HG03103 (cell line): ENCODE measurements around the gene CARS1.
A peak's percentile ranks its signal among the peaks of the same experiment; 100 is the strongest.

Source experiments
- ATAC-seq: cut with Tn5 transposase; IDR thresholded peaks from one replicate; pipeline ENCODE4 v1.9.1; 2021; ENCODE audit warnings: low read depth; ENCODE audit not compliant: unreplicated experiment

The CARS1 gene

DNA sequence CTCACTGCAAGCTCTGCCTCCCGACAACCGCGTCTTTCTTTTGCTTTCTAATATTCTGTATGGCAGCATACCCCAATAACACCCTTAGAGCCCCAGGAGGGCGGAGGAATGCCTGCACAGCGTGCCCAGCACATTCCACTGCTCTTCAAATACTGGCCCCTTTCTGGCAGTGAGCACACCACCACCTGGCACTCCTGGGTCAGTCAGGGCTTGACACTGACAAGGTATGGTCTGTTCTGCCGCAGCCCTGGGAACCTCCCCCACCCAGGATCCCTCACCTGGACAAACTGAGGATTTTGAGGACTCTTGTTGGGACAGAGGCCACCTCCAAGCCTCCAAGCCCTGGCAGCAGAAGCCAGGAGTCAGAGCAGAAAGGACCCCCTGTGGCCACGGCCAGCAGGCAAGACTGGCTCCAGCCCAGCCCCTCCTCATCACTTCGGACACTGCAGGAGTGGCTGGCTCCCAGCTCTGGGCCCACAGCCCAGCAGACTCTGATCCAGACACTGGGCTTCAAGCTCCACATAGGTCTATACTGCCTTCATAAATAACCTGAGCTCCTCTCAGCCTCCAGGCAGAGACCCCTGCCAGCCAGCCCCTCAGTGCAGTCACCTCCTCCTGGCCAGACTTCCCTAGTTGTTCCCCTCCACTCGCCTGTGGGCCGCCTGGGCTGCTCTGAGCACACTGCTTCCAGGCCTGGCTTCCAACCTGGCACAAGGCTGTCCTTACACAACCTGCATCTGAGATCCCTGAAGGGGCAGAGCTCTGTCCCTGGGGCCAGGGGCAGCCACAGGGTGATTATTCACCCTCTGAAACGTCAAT lies 14.5 kb downstream of the CARS1 start:
- no peak for ATAC-seq

DNA sequence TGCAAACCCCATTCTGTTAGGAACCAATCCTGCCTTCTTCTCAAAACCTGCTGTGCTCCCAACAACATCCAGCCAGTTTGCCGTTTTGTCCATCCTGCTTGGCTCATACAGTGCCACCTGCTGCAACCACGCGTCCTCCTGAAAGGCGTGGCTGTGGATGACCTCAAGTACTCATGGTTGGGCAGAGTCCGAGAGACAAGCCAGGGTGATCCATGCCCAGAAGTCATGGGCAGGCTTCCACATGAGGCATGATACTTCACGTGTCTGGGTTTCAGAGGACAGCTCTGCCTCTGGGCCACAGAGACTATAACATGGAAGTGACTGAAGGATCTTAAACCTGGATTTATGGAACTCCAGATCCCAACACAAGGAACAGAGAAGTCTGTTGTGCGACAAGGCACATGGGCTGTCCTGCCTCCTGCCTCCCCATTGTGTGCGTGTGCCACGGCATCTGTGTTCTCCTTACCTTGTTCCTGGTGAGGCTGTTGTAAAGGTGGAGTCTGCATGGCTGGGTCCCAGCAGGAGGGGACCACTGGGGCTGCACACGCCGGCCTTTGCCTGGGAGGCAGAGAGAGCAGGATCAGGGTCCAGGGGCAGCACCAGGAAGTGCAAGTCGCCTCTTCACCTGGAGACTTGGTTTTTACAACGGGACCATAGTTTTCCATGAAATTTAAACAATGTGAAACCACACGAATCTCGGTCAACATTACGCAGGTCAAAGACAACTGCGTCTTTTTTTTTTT lies 15.4 kb downstream of the CARS1 start:
- no peak for ATAC-seq

DNA sequence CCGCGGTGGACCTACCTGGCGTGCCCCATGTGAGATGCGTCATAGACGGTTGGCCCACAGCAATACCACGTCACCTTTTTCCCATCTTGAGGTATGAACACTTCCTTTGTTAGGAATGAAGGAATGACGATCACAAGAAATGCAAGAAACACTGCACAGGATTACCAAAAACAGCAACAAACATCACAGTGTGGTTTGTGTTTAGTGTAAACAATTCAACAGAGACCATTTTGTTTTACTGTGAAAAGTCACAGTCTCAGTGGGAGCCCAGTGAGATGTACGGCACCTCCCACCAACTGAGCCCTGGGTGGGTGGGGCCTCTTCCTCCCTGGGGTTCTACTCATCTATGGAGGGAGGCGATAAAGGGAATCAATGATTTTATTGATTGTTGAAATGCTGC lies 16.3 kb downstream of the CARS1 start:
- ATAC-seq: no peak

DNA sequence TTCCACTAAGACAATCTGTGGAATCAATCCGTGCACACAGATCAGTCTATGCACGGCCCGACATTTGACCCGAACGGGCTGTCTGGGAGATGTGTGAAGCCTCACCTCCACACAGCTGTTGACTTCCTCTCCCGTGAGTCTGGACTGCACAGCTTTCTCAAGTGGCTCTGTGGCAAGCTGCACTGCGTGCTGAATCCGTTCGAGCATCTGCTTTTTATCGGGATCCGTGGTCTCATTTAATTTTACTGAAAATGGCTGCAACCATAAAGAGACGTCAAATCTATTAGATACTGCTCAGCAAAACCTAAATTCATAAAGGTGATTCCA lies 19.3 kb downstream of the CARS1 start:
- ATAC-seq: no peak

DNA sequence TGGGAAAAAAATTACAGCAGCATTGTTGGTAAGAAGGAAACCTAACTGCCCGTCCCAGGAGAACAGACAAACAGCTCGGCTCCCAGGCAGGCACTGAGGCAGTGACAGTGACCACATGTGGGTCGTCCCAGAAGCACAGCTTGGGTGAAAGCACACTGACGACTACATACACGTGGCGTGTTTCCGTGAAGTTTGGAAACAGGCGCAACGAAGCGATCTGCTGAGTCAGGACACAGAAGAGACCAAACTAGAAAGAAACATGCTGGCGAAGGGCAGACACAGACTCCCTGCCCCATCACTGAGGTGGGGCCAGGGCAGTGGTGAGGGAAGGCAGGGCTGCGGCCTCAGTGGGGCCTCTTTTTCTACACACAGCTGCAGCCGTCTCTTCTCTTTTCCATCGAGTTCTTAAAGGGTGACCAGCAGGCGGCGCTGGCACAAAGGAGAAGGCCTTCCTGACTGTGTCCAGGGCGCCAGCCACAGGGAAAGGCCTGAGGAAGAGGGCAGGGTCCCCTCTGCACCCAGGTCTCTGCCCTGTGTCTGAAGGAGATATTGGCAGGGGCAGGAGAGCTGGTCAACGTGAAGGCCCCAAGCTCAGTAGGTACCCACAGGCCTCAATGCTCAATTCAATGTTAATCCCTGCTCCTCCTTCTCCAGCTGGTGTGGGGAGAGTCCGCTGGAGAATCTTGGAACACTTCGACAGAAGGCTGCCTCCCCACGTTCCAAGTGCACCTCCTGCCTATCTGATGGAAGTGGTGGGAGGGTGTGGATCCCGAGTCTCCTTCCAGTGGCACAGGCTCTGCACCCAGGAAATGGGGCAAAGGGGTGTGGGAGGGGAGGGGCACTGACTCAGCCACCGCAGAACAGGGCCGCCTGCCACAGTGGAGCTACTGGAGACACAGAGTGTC lies 19.9 kb downstream of the CARS1 start:
- ATAC-seq: no peak

DNA sequence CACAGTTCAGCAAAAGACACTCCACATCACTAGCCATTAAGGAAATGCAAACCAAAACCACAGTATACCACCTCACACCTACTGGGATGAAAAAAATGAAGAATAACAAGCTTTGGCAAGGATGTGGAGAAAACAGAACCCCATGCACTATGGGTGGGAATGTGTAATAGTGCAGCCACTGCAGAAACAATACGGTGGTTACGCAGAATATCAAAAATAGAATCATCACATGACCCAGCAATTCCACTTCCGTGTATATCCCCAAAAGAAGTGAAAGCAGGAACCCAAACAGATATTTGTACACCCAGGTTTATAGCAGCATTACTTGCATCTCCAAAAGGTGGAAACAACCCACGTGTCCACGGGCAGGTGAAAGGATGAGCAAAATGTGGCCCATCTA lies 20.8 kb downstream of the CARS1 start:
- no peak for ATAC-seq

DNA sequence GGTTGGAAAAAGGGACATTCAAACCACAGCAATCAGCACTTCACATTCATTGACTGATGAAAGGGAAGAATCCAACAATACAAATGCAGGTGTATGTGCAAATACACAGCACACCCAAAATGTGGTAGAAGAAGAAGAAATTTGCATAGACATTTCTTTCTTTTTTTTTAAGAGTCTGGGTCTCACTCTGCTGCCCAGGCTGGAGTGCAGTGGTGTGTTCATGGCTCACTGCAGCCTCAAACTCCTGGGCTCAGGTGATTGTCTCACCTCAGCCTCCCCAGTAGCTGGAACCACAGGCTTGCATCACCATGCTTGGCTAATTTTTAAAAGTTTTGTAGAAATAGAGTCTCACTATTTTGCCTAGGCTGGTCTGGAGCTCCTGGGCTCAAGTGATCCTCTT lies 21.9 kb downstream of the CARS1 start:
- ATAC-seq: no peak

DNA sequence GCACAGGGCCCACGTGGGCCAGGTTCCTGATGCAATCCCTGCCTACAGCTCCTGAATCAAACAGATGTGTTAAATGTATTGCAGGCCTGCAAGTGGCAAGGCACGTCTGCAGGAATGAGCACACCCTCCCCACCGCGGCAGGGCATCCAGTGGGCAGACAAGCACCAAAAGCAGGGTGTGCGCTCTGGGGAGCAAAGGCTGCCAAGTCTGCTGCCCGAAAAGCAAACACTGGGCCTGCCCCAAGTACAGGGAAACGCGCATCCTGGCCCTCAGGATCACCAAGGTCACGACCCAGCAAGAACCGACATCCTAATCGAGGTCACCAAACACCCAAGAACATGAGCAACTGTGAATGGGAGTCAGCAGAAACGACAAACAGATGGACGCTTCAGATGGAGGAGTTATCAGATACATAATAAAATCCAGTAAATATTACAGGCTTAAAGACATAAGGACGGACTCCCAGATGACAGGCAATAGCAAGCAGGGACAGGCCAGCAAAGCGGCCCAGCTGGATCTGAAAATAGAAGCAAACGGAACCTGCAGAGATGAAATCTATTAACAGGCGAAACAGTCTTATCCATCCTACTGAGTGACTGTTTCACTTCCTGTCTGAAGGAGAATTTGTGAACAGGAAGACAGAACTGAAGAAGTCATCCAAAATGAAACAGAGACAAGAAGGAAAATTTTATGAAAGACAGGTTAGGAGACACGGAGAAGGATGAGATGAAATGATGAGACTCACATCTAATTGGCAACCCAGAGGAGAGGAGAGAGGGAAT lies 26.7 kb downstream of the CARS1 start:
- no peak for ATAC-seq

DNA sequence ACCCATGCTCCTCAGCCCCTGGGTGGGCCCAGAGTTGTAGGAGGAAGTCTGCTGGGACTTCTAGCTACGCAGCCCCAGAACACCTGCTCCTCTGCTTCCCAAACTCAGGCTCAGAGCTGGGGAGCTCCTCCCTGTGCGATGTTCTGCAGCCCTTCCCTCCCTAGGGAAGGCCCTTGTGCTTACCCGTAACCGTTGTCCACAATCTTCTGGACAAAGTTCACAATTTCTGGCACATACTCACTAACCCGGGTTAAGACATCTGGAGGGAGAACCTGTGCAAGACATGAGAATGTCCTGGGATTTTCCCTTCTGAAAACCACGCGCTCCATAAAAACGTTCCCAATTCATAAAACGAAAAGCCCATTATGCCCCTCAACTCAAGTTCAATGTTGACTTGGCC lies 28.4 kb downstream of the CARS1 start:
- ATAC-seq: no peak

DNA sequence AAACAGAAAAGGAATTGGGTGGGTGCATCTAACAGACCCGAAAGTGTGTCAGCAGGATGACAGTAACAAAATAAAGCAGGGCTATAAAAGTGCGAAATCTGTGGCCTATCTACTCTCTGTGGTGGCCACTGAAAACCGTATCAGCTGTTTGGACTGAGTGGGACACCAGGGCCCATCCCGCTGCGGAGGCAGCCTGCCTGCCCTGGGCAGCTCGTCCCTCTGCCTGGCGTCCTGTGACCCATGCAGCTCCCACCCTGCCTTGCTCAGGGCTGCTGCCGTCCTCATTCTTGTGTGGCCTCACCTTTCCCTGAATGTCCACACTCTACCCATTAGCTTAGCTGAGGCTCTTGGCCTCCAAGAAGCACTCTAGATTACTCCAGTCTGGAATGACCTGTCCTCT lies 30.4 kb downstream of the CARS1 start:
- no peak for ATAC-seq

DNA sequence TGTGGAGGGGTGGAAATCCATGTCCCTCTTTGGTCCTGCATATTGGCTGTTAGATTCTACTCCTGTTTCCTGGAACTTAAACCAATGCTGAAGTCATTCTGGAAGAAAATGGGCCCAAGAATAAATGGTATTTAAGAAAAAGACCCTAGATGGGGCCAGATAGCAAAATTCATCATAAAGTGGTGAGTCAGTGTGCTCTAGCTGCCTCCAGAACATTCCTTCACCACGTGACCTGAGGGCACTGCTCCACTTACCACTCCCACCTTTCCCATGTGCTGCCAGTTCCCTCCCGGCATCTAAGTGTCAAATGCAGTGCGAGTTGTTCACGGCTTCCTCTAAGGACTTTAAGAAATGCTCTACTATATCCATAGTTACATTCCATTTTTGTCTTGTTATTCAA lies 34.2 kb downstream of the CARS1 start:
- no peak for ATAC-seq

DNA sequence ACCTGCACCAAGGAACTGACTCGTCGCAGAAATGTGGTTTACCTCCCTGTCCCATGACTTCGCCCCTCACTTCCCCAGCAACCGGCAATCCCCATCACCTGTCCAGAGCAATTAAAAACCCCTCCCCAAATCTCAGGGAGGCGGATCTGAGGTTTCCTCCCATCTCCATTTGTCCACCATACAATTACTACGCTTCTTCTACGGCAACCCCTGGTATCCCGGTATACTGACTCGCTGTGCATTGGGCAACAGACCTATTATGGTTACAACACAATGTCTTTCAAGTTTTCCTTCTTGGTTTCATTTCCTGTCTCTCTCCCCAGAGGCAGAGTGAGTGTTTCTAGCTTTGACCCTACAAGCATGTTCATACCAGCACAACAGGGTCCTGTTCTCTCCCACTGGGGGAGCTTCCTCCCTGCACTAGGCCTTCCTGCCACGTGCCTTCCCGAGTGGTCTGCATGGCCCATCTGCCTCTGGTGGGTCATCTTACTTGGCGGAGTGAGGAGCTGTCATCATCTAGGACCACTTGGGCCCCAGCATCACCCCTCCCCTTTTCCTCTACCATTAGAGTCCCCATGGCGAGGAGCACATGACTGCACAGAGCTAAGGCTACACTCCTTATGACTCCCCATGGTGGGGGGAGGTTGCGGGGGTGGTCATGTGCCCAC lies 34.8 kb downstream of the CARS1 start:
- peak; percentile 66 for ATAC-seq

DNA sequence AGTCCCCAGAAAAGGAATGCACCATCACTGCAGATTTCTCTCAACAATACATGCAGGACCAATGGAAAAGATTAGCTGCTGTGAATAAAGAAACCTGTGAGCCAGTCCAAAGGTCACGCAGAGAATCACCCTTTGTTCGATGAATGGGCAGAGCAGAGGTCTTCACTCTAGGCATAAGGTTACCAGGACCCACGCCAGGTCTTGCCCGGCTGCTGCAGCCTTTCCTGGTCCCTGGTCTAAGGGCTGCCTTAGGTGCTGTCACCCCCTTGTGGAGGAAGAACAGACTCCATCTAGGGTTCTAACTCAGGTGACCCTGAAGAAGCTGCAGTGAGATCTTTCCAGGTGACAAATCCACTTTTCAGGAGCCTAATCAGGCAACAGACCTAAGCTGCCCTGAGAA lies 36.1 kb downstream of the CARS1 start:
- ATAC-seq: no peak

DNA sequence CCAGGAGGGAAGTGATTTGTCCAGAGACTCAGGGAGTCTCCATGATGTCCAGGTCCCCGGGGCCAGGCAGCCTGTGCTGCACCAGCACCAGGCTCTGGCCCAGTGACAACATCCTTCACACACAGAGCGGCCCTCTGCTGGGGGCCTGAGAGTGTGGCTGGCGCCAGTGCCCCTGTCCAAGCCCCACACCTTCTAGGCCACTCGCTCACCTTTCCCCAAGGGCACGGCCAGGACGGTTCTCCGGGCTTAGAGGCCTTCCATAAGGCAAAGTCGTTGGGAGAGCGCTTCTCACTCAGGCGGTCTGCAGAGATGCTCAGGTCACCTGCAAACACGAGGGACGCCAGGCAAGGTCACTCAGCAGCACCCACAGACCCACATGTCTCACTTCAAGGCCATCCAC lies 37.2 kb downstream of the CARS1 start:
- no peak for ATAC-seq

DNA sequence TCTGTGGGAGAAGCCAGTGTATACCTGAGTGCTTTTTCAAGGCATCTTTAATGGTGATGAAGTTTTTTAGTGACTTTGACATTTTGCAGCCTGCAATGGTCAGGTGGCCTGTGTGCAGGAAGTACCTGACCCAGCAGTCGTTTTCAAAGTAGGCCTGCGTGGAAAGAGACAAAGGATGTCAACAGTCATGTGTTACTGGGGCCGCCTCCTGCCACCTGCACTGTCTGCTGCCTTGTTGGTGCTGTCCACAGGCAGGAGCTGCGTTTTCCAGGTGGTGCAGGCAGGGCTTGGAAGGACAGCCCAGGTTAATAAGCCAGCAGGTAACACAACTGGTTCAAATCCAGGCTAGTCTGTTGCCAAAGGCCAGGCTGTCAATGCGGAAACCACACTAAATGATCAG lies 38.6 kb downstream of the CARS1 start:
- no peak for ATAC-seq

DNA sequence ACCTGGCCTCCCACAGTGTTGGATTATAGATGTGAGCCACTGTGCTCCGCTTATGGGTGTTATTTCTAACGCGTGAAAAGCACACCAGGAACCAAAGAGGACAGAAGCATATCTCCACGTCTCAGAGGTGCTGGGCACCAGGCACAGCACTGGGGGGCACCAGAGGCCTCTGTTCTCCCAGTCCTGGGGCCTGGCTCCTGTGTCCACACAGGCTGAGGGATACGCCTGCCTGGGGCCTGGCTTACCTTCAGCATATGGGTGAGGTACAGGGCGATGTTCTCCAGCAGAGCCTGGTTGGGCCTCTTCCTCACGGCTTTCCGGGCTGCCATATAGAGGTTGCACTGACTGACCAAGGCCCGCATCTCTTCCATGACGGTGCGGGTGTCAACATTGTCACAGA lies 40.4 kb downstream of the CARS1 start:
- ATAC-seq: no peak

DNA sequence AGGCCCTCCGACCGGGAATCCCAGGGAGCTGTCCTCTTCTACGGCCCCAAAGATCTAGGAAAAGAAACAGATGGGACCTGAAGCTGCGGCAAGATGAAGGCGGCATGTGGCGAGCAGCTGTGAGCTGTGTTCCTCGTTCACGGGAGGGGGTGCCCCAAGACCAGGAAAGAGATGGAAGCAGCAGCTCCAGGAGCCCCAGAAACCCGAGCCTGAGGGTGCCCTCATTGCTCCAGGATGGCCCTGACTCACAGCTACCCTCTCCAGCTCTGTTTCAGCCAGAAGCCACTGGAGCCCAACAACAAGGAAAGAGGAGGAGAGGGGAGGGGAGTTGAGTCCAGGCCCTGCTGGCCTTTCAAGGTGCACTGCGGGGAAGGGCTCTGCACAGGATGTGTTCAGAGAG lies 41.4 kb downstream of the CARS1 start:
- ATAC-seq: no peak

DNA sequence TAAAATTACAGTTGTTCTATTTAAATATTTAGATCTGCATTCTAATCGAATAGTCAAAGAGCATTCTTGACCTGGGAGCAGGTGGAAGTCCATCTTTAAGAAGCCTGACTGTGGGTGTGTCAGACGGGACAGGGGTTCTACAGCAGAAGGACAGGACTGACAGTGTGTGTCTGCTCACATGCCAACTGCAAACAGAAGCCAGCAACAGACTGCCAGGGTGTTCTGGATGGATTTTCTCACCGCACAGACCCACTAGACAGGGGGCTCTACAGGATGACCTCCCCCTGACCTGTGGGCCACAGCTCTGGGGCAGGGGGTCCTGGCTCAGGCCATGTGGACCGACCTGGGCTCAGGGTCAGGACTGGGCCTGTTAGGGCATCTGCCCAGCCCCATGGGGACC lies 42.3 kb downstream of the CARS1 start:
- ATAC-seq: no peak

DNA sequence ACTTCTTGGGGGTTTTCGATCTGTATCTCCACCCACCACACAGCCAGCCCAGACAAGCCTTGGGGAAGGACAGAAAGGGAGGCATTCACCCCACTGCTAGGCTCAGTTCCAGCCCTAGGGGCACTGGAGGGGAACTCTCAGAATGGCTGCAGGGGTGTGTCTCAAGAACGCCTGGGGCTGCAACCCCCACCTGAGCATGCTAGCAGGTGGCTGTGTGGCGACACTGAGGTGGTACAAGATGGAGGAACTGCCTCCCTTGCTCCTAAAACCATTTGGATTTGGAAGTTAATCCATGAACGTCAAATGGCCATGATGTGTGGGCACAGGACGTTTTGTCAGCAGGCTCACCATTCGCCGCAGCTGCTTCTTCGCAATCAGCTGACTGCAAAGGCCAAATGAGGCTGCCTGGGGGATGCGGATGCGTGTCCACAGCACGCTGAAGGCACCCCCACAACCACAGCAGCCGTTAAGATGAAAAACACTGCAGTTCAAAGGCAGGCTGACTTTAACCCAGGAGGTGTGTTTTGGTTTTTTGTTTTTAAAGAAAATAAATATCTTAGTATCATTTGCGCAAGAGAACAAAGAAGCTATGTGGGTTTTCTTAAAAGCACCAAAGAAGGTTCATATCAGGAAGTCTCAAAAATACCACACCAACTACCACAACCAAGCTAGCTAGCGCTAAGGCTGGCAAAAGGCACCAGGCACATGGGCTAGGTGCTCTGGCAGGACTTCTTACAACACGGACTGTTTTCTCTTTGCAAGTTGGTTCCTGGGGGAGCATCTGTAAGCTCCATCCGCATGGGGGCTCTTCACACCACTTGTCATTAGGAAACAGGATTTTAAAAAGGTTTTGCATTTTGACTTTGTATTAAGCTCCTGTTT lies 42.9 kb downstream of the CARS1 start:
- no peak for ATAC-seq
